ENCODE results near the gene CCDC74A.
"Not testable (repeated sequence)": the region's sequence is repeated elsewhere in the genome, so short reads cannot be mapped to it uniquely, and the experiment has no call there.

DNA sequence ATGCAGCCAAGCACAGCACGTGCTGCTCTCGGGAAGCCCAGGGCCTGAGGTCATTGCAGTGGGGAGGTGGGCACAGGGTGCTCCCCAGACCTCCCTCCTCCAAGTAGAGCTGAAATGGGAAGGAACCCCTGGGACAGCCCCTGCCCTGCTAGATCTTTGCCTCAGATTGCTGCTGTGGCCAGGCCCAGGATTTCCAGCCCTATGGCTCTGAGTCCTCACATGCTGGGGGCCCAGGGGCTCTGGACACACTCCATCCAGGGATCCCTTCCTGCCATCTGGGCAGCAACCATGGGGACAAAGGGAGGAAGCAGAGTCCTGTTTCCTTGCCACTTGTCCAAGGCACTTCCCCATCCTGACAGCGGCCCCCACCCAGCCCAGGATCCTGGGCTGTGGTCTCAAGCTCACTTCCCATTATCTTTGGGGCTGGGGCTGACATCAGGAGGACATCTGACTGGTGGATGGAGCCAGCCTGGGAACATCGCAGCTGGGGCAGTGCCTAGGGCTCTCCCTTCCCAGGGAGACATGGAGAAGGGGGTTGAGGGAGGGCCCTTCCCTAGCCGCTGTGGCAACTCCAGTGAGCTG is 2.3 kb downstream of the CCDC74A start:
- TF ChIP-seq, protein P1, sequence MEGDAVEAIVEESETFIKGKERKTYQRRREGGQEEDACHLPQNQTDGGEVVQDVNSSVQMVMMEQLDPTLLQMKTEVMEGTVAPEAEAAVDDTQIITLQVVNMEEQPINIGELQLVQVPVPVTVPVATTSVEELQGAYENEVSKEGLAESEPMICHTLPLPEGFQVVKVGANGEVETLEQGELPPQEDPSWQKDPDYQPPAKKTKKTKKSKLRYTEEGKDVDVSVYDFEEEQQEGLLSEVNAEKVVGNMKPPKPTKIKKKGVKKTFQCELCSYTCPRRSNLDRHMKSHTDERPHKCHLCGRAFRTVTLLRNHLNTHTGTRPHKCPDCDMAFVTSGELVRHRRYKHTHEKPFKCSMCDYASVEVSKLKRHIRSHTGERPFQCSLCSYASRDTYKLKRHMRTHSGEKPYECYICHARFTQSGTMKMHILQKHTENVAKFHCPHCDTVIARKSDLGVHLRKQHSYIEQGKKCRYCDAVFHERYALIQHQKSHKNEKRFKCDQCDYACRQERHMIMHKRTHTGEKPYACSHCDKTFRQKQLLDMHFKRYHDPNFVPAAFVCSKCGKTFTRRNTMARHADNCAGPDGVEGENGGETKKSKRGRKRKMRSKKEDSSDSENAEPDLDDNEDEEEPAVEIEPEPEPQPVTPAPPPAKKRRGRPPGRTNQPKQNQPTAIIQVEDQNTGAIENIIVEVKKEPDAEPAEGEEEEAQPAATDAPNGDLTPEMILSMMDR (IDR thresholded peaks at IDR 0.05; ENCODE audit: low read depth, low read length): not testable (repeated sequence)
- not testable (repeated sequence) for TF ChIP-seq EZH2phosphoT487 (IDR thresholded peaks at IDR 0.05; ENCODE audit: low read depth)
